Neural progenitor cell (in vitro differentiated cells): Measurements from ENCODE around the gene SPSB1. TPM values are rescaled to one million over a fixed set of nuclear protein-coding genes. Genes with fewer than 3 reads are reported as not detected.

Experiments used
- DNase-seq: peaks from one replicate; pipeline ENCODE4 v3.0.0-alpha.2; 2016; ENCODE audit warnings: low spot score
- H2AFZ ChIP-seq: fragments of 200-600 bp; sonication (generic); replicated peaks from 2 replicates; pipeline ENCODE4 v1.6.1; 2016; ENCODE audit warnings: antibody characterized with exemption
- H3F3A ChIP-seq: fragments of 200-600 bp; sonication (generic); 2 replicates; pipeline ENCODE4 v1.6.1; 2016; ENCODE audit warnings: antibody characterized with exemption, low read depth
- H3K27ac ChIP-seq: fragments of 200-600 bp; sonication (generic); 2 replicates; pipeline ENCODE4 v1.5.1; 2016; ENCODE audit warnings: mild to moderate bottlenecking
- H3K27me3 ChIP-seq: fragments of 200-600 bp; sonication (generic); 2 replicates; pipeline ENCODE4 v1.6.1; 2016; ENCODE audit warnings: mild to moderate bottlenecking, moderate library complexity
- H3K36me3 ChIP-seq: fragments of 200-600 bp; sonication (generic); 2 replicates; pipeline ENCODE4 v1.5.1; 2016
- H3K4me1 ChIP-seq: fragments of 200-600 bp; sonication (generic); 2 replicates; pipeline ENCODE4 v1.6.1; 2016; ENCODE audit warnings: mixed run types
- H3K4me2 ChIP-seq: fragments of 200-600 bp; sonication (generic); 2 replicates; pipeline ENCODE4 v1.6.1; 2016
- H3K4me3 ChIP-seq: fragments of 200-600 bp; sonication (generic); 2 replicates; pipeline ENCODE4 v1.5.1; 2016
- H3K79me2 ChIP-seq: fragments of 200-600 bp; sonication (generic); 2 replicates; pipeline ENCODE4 v1.6.1; 2016; ENCODE audit warnings: low read depth
- H3K9ac ChIP-seq: fragments of 200-600 bp; sonication (generic); 2 replicates; pipeline ENCODE4 v1.6.1; 2016
- H3K9me3 ChIP-seq: fragments of 200-600 bp; sonication (generic); 2 replicates; pipeline ENCODE4 v1.5.1; 2016; ENCODE audit warnings: low read depth
- H4K20me1 ChIP-seq: fragments of 200-600 bp; sonication (generic); 2 replicates; pipeline ENCODE4 v1.6.1; 2016; ENCODE audit warnings: low read depth
- H3K27ac Mint-ChIP-seq: 3 replicates; pipeline ENCODE4 v1.8.0; 2021; ENCODE audit warnings: mixed read lengths
- H3K27me3 Mint-ChIP-seq: 2 replicates; pipeline ENCODE4 v1.8.0; 2022; ENCODE audit warnings: low read depth, mild to moderate bottlenecking, inconsistent platforms, moderate library complexity, mixed read lengths; ENCODE audit not compliant: insufficient read depth
- H3K36me3 Mint-ChIP-seq: 3 replicates; pipeline ENCODE4 v1.8.0; 2021; ENCODE audit warnings: mixed read lengths
- H3K4me1 Mint-ChIP-seq: 3 replicates; pipeline ENCODE4 v1.8.0; 2021; ENCODE audit warnings: mixed read lengths
- H3K4me3 Mint-ChIP-seq: 3 replicates; pipeline ENCODE4 v1.8.0; 2021; ENCODE audit warnings: mild to moderate bottlenecking, moderate library complexity, mixed read lengths
- H3K9me3 Mint-ChIP-seq: 3 replicates; pipeline ENCODE4 v1.8.0; 2020; ENCODE audit warnings: mixed read lengths
- EZH2 ChIP-seq: fragments of 200-600 bp; sonication (generic); IDR thresholded peaks from 2 replicates; pipeline ENCODE4 v1.6.1; 2017; ENCODE audit warnings: antibody characterized with exemption, mild to moderate bottlenecking, moderate library complexity
- EZH2phosphoT487 ChIP-seq: fragments of 200-600 bp; sonication (generic); IDR thresholded peaks from 2 replicates; pipeline ENCODE4 v1.6.1; 2017; ENCODE audit warnings: antibody characterized with exemption
- total RNA-seq: library from RNA; depleted of rRNA; stranded (reverse); fragments of >200 nt; gene quantifications from 2 replicates; pipeline ENCODE4 v1.2.3, GENCODE V29; 2015; ENCODE audit warnings: low replicate concordance
- TF ChIP-seq, protein P1 (sequence below): fragments of 200-600 bp; sonication (generic); IDR thresholded peaks from 2 replicates; pipeline ENCODE4 v1.5.1; 2017; ENCODE audit warnings: antibody characterized with exemption, mild to moderate bottlenecking

Gene SPSB1
- total RNA-seq, 1 donor from 2014 or later, result 2.8 TPM

DNA sequence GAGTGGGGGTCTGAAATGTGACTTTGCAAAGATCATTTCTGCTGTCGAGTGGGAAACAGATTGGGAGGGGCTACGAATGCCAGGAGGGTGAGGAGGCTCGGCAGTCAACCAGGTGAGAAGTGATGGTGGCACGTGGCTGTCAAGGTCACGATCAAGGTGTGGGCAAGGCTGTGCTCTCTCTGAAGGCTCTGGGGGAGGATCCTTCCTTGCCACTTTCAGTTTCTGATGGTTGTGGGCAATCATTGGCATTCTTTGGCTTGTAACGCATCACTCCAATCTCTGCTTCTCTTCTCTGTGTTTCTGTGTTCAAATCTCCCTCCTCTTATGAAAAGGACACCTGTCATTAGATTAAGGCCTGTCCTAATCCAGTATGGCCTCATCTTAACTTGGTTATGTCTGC is 6.1 kb upstream of the SPSB1 start:
- DNase-seq, result no peak
- Mint-ChIP-seq H3K9me3 (peaks cover 33% of the 10 kb centered on the region), H3K27me3 (peaks cover 15% of the 10 kb centered on the region), H3K36me3 (peaks cover 5% of the 10 kb centered on the region), H3K4me3 (no peak overlapping the region), H3K27ac (no peak overlapping the region), H3K4me1 (peaks cover 5% of the 10 kb centered on the region)
- Histone ChIP-seq H3K4me2 (no peak overlapping the region), H2AFZ (no peak overlapping the region), H3F3A (peaks cover 6% of the 10 kb centered on the region), H3K27ac (no peak overlapping the region), H3K4me3 (no peak overlapping the region), H3K79me2 (no peaks in the 10 kb centered on the region), H3K4me1 (no peaks in the 10 kb centered on the region), H3K9ac (no peak overlapping the region), H4K20me1 (no peaks in the 10 kb centered on the region), H3K36me3 (no peaks in the 10 kb centered on the region), H3K27me3 (peaks cover 3% of the 10 kb centered on the region), H3K9me3 (peaks cover 6% of the 10 kb centered on the region)
- no peak for TF ChIP-seq EZH2
- TF ChIP-seq EZH2phosphoT487, result no peak
- TF ChIP-seq, protein P1, sequence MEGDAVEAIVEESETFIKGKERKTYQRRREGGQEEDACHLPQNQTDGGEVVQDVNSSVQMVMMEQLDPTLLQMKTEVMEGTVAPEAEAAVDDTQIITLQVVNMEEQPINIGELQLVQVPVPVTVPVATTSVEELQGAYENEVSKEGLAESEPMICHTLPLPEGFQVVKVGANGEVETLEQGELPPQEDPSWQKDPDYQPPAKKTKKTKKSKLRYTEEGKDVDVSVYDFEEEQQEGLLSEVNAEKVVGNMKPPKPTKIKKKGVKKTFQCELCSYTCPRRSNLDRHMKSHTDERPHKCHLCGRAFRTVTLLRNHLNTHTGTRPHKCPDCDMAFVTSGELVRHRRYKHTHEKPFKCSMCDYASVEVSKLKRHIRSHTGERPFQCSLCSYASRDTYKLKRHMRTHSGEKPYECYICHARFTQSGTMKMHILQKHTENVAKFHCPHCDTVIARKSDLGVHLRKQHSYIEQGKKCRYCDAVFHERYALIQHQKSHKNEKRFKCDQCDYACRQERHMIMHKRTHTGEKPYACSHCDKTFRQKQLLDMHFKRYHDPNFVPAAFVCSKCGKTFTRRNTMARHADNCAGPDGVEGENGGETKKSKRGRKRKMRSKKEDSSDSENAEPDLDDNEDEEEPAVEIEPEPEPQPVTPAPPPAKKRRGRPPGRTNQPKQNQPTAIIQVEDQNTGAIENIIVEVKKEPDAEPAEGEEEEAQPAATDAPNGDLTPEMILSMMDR, result no peak

DNA sequence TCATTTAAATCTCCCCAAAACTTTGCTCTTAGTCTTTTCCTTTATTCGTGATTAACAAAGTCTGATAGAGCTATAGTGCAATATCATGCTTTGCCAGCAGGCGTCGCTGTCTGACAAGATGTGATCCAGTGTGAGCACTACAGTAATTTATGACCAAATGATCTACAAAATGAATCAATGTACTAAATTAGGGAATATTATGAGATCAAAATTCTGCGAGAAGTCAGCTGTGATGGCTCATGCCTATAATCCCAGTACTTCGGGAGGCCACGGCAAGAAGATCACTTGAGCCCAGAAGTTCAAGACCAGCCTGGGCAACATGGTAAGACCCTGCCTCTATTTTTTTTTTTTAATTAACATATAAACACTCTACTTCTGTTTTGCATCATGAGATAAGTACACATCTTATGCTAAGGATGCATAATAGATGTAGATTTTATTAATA is 3.6 kb upstream of the SPSB1 start:
- Histone ChIP-seq H3K27me3 (peaks cover 23% of the 10 kb centered on the region), H3K4me2 (no peak overlapping the region), H3F3A (peaks cover 20% of the 10 kb centered on the region), H3K27ac (no peak overlapping the region), H3K9ac (no peak overlapping the region), H3K4me3 (no peak overlapping the region), H2AFZ (no peak overlapping the region), H3K36me3 (no peaks in the 10 kb centered on the region), H3K79me2 (no peaks in the 10 kb centered on the region), H4K20me1 (no peaks in the 10 kb centered on the region), H3K9me3 (peaks cover 6% of the 10 kb centered on the region), H3K4me1 (peaks cover 4% of the 10 kb centered on the region)
- Mint-ChIP-seq H3K27ac (no peak overlapping the region), H3K4me1 (peaks cover 10% of the 10 kb centered on the region), H3K27me3 (peaks cover 15% of the 10 kb centered on the region), H3K4me3 (no peak overlapping the region), H3K9me3 (peaks cover 31% of the 10 kb centered on the region), H3K36me3 (peaks cover 5% of the 10 kb centered on the region)
- no peak for TF ChIP-seq EZH2
- TF ChIP-seq, protein P1, result peak; percentile 100
- peak; percentile 77 for DNase-seq

DNA sequence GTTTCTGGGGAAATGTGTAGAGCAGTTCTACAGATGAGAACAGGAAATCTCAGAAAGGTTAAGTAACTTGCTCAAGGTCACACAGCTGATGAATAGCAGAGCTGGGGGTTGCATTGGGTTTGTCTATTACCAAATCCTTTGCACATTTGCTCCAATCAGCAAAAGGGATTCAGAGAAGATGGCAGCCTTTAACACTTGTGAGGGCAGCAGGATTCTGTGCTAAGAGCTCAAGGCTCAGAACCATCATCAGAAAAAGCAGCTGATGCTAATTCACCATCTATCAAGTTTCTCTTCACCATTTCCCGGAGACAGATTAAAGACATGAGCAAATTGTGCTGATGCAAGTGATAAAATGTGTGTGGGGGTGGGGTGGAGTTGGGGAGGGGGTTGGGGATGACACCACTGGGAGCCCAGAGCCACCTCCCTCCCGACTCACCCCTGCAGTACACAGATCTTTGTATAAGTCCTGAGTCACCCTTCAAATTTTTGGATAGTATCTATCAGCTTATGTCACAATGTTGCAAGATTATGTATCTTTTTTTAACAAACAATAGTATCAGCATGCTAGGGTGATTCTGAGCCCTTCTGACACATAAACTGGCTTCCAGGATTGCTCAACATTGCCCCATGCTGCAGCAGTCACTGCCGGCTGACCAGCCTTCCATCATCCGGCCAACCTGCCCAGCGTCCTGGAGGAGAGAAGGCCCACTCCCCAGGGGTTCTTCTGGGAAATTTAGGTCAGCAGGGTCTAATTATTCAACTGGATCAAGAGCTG is 2.8 kb upstream of the SPSB1 start:
- Mint-ChIP-seq H3K27me3 (peaks cover 13% of the 10 kb centered on the region), H3K4me3 (no peak overlapping the region), H3K4me1 (peaks cover 11% of the 10 kb centered on the region), H3K36me3 (peaks cover 5% of the 10 kb centered on the region), H3K9me3 (peaks cover 27% of the 10 kb centered on the region), H3K27ac (no peak overlapping the region)
- Histone ChIP-seq H3K4me1 (peaks cover 4% of the 10 kb centered on the region), H3F3A (peaks cover 20% of the 10 kb centered on the region), H3K9me3 (peaks cover 6% of the 10 kb centered on the region), H2AFZ (no peak overlapping the region), H4K20me1 (peaks cover 3% of the 10 kb centered on the region), H3K36me3 (no peaks in the 10 kb centered on the region), H3K4me2 (no peak overlapping the region), H3K27me3 (peaks cover 28% of the 10 kb centered on the region), H3K9ac (no peak overlapping the region), H3K79me2 (no peaks in the 10 kb centered on the region), H3K27ac (no peak overlapping the region), H3K4me3 (no peak overlapping the region)
- no peak for DNase-seq
- TF ChIP-seq, protein P1, result no peak
- no peak for TF ChIP-seq EZH2
- no peak for TF ChIP-seq EZH2phosphoT487
